ENCODE measurements around the gene CAB39. TPM values are rescaled to one million over a fixed set of nuclear protein-coding genes. Genes with fewer than 3 reads are reported as not detected.

CAB39 gene
- total RNA-seq, result 78.9 TPM
- long read RNA-seq, transcript CAB39-201 (9 exons, 3,826 nt), result major isoform, 241 of 283 reads
- long read RNA-seq, partial matches to known transcripts, result 13 of 283 reads
- long read RNA-seq, other reads (novel, unspliced or antisense), result 26 of 283 reads

GRCh38 chr2:230712443-230713330 is at the start of gene CAB39:
Gene CAB39, plus strand, starts transcription at chr2:230712842. Its CDS starts 47,160 bp downstream, at chr2:230760002.
- intact Hi-C loops (cut with DNase I), result loop anchor here (10.0 kb wide), 1 partner anchor 92 kb away; no protein-coding TSS in a partner anchor
- peak; percentile 94 for DNase-seq
- Histone ChIP-seq H3K27me3 (no peaks in the 10 kb centered on the region), H3K36me3 (no peaks in the 10 kb centered on the region), H3K27ac (peak within 1 kb of the TSS; percentile 95), H3K4me3 (peak within 1 kb of the TSS; percentile 91), H3K4me1 (peaks cover 39% of the 10 kb centered on the region), H3K9me3 (no peaks in the 10 kb centered on the region)
- peak; percentile 97 for ATAC-seq
- TF ChIP-seq CTCF (IDR thresholded peaks at IDR 0.05), result peak; percentile 85

GRCh38 chr2:230664128-230664527 is 48.5 kb upstream of the CAB39 start:
- DNase-seq (no peak), ATAC-seq (peak; percentile 2)
- Histone ChIP-seq H3K27ac (no peak overlapping the region), H3K27me3 (no peaks in the 10 kb centered on the region), H3K9me3 (no peaks in the 10 kb centered on the region), H3K4me3 (no peak overlapping the region), H3K36me3 (no peaks in the 10 kb centered on the region), H3K4me1 (peaks cover 44% of the 10 kb centered on the region)
- no peak for TF ChIP-seq CTCF (IDR thresholded peaks at IDR 0.05)
- intact Hi-C loops (cut with DNase I), result no loop called here

- Histone ChIP-seq H3K4me1 (peaks cover 48% of the 10 kb centered on the region), H3K36me3 (no peaks in the 10 kb centered on the region), H3K27me3 (no peaks in the 10 kb centered on the region), H3K27ac (no peak overlapping the region), H3K9me3 (no peaks in the 10 kb centered on the region), H3K4me3 (no peak overlapping the region)
- ATAC-seq (no peak), DNase-seq (no peak)
- no peak for TF ChIP-seq CTCF (IDR thresholded peaks at IDR 0.05)
- intact Hi-C loops (cut with DNase I), result no loop called here
Observed at GRCh38 chr2:230664844-230665243, 47.8 kb upstream of the CAB39 start.

- no peak for TF ChIP-seq CTCF (IDR thresholded peaks at IDR 0.05)
- intact Hi-C loops (cut with DNase I), result no loop called here
- Histone ChIP-seq H3K9me3 (no peaks in the 10 kb centered on the region), H3K4me1 (peaks cover 43% of the 10 kb centered on the region), H3K36me3 (no peaks in the 10 kb centered on the region), H3K4me3 (no peak overlapping the region), H3K27me3 (no peaks in the 10 kb centered on the region), H3K27ac (no peak overlapping the region)
- DNase-seq, result no peak
- no peak for ATAC-seq
Observed at GRCh38 chr2:230665263-230665691, 47.4 kb upstream of the CAB39 start.

GRCh38 chr2:230666446-230666845 is 46.2 kb upstream of the CAB39 start:
- no peak for ATAC-seq

More at GRCh38 chr2:230666446-230666845, 46.2 kb upstream of the CAB39 start:
- Histone ChIP-seq H3K4me1 (peaks cover 34% of the 10 kb centered on the region), H3K4me3 (no peak overlapping the region), H3K27ac (peak overlapping the region; percentile 47), H3K9me3 (no peaks in the 10 kb centered on the region), H3K36me3 (no peaks in the 10 kb centered on the region), H3K27me3 (no peaks in the 10 kb centered on the region)
- intact Hi-C loops (cut with DNase I), result no loop called here
- no peak for DNase-seq
- TF ChIP-seq CTCF (IDR thresholded peaks at IDR 0.05), result no peak

All from upper lobe of right lung (tissue), 1 donor.